HG02973 (cell line): ENCODE measurements around the gene HELB.

Experiments used
- ATAC-seq: cut with Tn5 transposase; IDR thresholded peaks from one replicate; pipeline ENCODE4 v1.9.1; 2021; ENCODE audit warnings: moderate library complexity; ENCODE audit not compliant: unreplicated experiment

The HELB gene

GRCh38 chr12:66302827-66303169 is 505 bp downstream of the HELB start:
- no peak for ATAC-seq

- ATAC-seq, result peak; percentile 68
Observed at GRCh38 chr12:66303316-66303804, 1.1 kb downstream of the HELB start.

GRCh38 chr12:66304296-66304900 is 2.1 kb downstream of the HELB start:
- ATAC-seq, result no peak

DNA sequence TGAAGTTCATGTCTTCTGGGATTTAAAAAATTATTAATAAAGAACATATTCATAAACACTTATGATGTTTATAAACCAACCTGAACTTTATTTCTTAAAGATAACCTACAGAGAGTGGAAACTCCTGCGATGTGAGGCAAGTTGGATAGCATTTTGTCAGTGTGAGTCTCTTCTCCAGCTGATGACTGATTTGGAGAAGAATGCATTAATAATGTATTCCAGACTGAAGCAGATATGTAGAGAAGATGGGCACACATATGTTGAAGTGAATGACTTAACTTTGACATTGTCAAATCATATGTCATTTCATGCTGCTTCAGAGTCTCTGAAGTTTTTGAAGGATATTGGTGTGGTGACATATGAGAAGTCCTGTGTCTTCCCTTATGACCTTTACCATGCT is 7.3 kb downstream of the HELB start:
- no peak for ATAC-seq

DNA sequence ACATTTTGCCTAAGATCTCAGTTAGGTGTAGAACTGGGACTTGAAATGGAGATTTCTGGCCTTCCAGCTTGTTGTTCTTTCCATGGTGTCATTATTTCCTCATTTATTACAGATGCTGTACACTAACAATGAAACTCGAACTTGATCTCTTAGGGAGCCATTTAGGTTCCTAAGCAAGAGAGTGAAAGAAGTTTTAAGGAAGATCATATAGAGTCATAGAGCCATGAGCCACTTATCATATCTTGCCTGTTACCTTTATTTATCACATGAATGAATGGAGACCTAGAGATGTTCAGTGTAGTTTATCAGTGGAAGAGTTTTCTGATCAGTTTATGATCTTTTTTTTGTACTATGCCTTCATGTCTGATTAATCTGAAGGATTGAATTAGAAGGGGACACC is 9.9 kb downstream of the HELB start:
- ATAC-seq, result no peak

- ATAC-seq, result no peak
Observed at GRCh38 chr12:66314278-66314677, 12.0 kb downstream of the HELB start.

GRCh38 chr12:66319266-66319954 is 17.1 kb downstream of the HELB start:
- no peak for ATAC-seq

GRCh38 chr12:66320996-66321395 is 18.7 kb downstream of the HELB start:
- ATAC-seq, result no peak

DNA sequence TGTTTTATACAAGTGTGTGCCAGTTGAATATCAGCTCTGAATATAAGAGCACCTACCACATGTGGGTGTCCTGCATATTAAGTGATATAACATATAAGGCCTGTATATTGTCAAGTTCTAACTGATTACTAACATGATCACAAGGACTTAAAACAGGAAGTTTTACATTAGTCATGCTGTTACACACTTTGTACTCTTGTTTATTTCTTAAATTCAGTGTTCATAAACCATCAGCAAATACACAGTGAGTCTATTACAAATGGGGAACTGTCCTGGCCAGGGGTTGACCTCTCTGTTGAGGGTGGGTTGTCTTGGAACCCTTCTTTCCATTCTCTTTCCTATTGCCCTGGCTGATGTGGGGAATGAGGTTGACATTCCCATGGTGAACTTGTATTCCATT is 19.1 kb downstream of the HELB start:
- no peak for ATAC-seq

GRCh38 chr12:66323017-66323416 is 20.7 kb downstream of the HELB start:
- ATAC-seq, result no peak

- ATAC-seq, result no peak
Observed at GRCh38 chr12:66329941-66330340, 27.6 kb downstream of the HELB start.

GRCh38 chr12:66331016-66331415 is 28.7 kb downstream of the HELB start:
- ATAC-seq, result no peak

DNA sequence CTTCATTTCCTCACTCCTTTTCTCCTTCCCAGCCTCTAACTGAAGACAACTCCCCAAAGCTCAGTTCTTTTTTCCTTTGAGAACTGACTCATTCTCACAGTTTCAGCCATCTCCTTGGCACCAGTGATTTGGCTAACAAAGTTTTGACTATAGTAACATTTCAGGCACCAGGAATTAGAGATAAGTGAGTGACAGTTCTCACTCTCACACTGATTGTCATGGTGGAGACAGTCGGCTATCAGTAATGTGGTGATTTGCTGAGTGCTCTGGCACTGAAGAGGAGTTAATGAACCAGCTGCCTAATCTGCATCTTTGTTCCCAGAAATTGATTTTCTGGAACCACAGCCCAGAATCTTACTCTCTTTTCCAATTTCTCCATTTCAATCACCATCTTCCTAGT is 29.5 kb downstream of the HELB start:
- ATAC-seq, result no peak

GRCh38 chr12:66335746-66336145 is 33.5 kb downstream of the HELB start:
- no peak for ATAC-seq

DNA sequence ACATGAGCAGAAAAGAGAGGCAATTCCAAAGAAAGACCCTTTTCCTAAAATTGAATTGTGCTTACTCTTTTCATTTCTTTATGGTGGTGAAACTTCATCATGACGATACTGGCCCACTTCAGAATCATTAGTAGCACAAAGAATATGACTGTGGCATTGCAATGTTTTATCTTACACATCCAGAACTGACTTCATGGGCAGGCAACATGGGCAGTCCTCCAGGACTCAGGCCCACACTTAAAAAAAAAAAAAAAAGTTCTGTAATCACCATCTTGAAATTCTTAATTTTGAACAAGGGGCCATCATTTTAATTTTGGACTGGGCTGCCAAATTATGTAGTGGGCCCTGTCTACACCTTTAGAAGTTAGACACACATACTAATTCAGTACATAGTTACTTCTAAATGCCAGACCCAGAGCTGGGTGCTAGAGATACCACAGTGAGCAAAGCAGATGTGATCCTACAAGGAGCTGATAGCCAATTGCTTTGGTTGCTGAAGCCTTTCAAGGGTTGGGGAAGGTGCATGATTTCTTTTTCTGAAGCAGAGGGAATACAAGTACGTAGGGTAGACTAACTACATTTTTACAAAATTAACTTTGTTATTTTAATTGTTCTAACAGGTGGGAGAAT is 35.2 kb downstream of the HELB start:
- ATAC-seq, result no peak

DNA sequence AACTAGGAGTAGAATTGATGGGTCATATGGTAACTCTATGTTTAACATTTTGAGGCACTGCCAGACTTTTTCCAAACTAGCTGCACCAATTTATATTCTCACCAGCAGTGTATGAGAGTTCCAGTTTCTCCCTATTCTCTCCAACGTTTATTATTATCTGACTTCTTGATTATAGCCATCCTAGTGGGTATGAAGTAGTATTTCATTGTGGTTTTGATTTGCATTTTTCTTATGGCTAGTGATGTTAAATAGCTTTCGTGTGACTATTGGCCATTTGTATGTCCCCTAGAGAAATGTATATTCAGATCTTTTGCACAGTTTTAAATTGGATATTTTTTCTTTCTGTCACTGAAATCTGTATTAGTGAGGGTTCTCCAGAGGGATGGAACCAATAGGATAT is 37.8 kb downstream of the HELB start:
- ATAC-seq, result no peak

DNA sequence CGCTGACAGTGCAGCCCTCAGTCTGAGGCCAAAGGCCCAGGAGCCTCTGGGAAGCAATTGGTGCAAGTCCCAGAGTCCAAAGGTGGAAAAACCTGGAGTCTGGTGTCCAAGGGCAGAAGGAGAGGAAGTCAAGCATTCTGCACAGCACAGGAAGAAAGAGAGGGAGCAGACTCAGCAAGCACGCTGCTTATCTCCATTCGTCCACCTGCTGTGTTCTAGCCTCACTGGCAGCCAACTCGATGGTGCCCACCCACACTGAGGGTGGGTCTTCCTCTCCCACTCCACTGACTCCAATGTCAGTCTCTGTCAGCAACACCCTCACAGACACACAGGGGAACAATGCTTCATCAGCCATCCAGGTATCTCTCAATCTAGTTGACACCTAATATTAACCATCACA is 38.8 kb downstream of the HELB start:
- ATAC-seq, result no peak

DNA sequence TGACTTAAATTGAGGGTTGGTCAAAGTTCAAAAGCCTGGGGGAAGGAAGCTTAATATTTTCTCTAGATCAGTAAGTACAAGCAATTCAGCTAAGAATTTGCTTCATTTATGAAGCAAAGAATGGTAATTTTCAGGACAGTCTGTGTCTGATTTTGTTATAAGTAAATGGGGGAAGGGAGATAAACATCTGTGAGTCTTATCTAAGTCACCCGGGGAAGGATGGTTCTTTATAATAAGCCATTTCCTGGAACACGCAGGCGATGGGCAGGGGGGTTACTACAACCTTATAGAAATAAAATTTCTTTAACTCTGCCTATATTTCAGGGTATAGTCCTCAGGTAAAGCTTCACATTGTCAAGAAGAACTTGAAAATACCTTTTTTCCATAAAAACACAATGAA is 42.9 kb downstream of the HELB start:
- ATAC-seq, result no peak

DNA sequence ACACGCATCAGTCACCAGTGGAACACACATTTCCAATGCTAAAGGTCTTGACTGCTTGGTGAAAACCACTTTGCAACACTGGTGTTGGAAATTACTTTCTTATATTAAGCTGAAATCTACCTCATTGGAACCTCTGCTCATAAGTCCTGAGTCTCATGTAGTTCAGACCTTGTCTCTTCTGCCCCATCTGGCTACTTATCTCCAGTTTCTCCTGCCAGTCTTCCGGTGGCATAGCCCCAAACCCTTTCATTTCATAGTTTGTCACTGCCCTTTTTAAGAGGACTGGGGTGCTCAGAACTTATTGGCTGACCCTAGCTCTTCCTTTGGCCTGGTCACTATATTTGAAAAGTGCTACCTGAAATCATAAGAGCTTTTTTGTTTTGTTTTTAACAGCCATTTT is 43.7 kb downstream of the HELB start:
- ATAC-seq, result no peak

GRCh38 chr12:66351301-66351700 is 49.0 kb downstream of the HELB start:
- ATAC-seq, result no peak

DNA sequence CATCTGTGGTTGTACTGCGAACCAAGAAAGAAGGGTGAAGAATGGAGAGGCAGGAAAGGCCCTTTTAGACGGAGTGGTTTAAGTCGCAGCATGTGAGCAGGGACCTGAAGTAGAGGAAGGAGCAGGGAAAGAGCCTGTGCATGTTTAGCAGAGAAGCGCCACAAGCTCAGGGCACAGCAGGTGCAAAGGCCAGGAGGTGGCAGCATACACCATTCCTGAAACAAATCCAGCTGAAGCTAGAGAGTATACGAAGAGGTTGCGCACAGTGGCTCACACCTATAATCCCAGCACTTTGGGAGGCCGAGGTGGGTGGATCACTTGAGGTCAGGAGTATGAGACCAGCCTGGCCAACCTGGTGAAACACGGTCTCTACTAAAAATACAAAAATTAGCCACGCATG is 49.9 kb downstream of the HELB start:
- ATAC-seq, result no peak

DNA sequence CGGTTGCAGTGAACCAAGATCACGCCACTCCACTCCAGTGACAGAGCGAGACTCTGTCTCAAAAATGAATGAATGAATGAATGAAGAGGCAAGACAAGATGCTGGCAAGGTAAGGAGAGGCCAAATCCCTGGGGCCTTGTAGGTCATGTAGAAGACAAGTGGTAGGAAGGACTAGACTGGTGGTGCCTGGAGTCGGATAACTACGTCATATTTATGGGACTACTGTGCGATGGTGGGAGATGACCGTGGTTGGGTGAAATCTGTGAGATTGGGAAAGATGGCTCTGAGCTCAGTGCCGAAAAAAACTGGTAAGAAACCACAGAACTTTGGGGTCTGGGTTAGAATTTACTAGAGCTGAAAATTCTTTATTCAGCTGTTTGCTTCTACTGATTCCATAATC is 50.6 kb downstream of the HELB start:
- no peak for ATAC-seq

- ATAC-seq, result no peak
Observed at GRCh38 chr12:66354291-66354690, 52.0 kb downstream of the HELB start.
